Lower leg skin (tissue), 3 donors: ENCODE measurements around the gene SNX3.

ENCODE experiments used
- POLR2A ChIP-seq, 2 donors: fragments of 450-650 bp; IDR thresholded peaks; one replicate each; pipeline ENCODE4 v1.6.1; 2016 to 2017; ENCODE audit warnings: antibody characterized with exemption in 2 of 2, mild to moderate bottlenecking in 1 of 2, moderate library complexity in 1 of 2
- TF ChIP-seq, protein P1 (sequence below), 3 donors: fragments of 450-650 bp; IDR thresholded peaks; one replicate each; pipeline ENCODE4 v1.5.1; 2016; ENCODE audit warnings: antibody characterized with exemption in 3 of 3, mild to moderate bottlenecking in 3 of 3, moderate library complexity in 2 of 3

DNA sequence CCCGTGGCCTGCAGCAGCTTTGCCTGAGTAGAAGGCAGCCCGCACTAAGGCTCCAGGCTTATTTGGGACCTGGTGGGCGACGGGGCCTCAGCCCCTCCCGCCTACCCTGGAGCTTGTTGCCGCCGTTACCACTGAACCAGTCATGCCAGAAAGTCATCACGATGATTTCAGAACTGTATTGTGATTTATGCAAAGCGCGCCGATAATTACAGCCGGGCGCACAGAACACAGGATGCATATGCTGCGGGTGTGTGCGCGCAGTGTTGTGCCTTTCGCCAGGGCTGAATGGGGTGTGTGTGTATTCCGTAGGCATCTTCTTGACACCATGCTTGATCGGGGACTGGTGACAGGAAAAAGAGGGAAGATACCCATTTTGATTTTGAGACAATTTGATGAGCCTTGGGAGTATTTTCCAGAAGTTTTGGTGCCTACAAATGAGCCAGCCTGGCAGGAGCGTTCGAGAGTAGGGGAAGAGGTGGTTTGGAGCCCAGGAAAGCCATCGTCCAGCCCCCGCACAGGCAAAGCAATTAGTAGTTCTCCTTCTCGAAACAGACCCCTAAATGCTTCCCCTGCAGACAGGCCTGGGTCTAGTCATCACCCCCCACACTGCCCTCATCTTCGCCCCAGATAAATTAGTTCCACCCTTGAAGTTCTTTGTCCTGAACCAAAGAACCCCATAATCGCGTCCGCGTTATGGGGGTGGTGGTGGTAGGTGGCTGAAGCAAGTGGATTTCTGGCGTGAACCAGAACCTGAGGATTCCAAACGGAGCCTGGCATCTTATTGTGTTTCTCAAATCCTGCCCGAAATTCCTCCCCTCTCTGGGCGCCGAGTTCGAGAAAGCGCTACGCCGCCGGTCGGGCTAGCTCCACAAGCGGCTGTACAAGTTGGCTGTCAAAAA, 96.9 kb downstream of the SNX3 start:
- TF ChIP-seq, protein P1, sequence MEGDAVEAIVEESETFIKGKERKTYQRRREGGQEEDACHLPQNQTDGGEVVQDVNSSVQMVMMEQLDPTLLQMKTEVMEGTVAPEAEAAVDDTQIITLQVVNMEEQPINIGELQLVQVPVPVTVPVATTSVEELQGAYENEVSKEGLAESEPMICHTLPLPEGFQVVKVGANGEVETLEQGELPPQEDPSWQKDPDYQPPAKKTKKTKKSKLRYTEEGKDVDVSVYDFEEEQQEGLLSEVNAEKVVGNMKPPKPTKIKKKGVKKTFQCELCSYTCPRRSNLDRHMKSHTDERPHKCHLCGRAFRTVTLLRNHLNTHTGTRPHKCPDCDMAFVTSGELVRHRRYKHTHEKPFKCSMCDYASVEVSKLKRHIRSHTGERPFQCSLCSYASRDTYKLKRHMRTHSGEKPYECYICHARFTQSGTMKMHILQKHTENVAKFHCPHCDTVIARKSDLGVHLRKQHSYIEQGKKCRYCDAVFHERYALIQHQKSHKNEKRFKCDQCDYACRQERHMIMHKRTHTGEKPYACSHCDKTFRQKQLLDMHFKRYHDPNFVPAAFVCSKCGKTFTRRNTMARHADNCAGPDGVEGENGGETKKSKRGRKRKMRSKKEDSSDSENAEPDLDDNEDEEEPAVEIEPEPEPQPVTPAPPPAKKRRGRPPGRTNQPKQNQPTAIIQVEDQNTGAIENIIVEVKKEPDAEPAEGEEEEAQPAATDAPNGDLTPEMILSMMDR (IDR thresholded peaks at IDR 0.05): no peak
- no peak for TF ChIP-seq POLR2A (IDR thresholded peaks at IDR 0.05)
